Activated naive CD4-positive, alpha-beta T cell treated with anti-CD3 and anti-CD28 coated beads for 36 hours (primary cell): ENCODE measurements around the gene NHEJ1. TPM values are rescaled to one million over a fixed set of nuclear protein-coding genes. Genes with fewer than 3 reads are reported as not detected.

Source experiments
- CTCF ChIA-PET: fragments of 350-600 bp; sonication (Branson Sonifier 250); formaldehyde crosslinking; loops from one replicate; lab custom pipeline; 2021; ENCODE audit warnings: antibody characterized with exemption; lab: Charles Lee
- DNase-seq: peaks from one replicate; pipeline ENCODE4 v3.0.0-alpha.2; 2020
- H3K27ac Mint-ChIP-seq: one replicate; pipeline ENCODE4 v1.8.0; 2021; ENCODE audit warnings: mild to moderate bottlenecking, mixed read lengths
- H3K27me3 Mint-ChIP-seq: one replicate; pipeline ENCODE4 v1.8.0; 2021; ENCODE audit warnings: low read depth, mixed read lengths
- H3K36me3 Mint-ChIP-seq: one replicate; pipeline ENCODE4 v1.8.0; 2021; ENCODE audit warnings: low read depth, mixed read lengths
- H3K4me1 Mint-ChIP-seq: one replicate; pipeline ENCODE4 v1.8.0; 2021; ENCODE audit warnings: low read depth, mixed read lengths
- H3K4me3 Mint-ChIP-seq: one replicate; pipeline ENCODE4 v1.8.0; 2021; ENCODE audit warnings: mild to moderate bottlenecking, moderate library complexity, mixed read lengths
- H3K9me3 Mint-ChIP-seq: one replicate; pipeline ENCODE4 v1.8.0; 2021; ENCODE audit warnings: mixed read lengths
- intact Hi-C: fragments of 100-400 bp; cut with micrococcal nuclease; formaldehyde crosslinking; loops from one replicate; pipeline ENCODE4 v1.15.1; 2023
- total RNA-seq, 2 experiments: library from RNA; stranded (reverse); gene quantifications; one replicate each; pipeline ENCODE4 v1.2.3, GENCODE V29; 2021

NHEJ1 gene
- total RNA-seq, 2 experiments from 2014 or later, result 24.4 to 26.6 TPM

GRCh38 chr2:219094171-219094570 is 66.4 kb downstream of the NHEJ1 start:
- no peak for DNase-seq
- no peaks in the 10 kb centered on the region for H3K9me3 Mint-ChIP-seq
- H3K4me3 Mint-ChIP-seq, result no peak overlapping the region
- H3K4me1 Mint-ChIP-seq, result no peaks in the 10 kb centered on the region
- H3K27ac Mint-ChIP-seq, result no peak overlapping the region
- CTCF ChIA-PET, result interaction anchor here (2.2 to 2.7 kb wide), 2 partner anchors 10 to 36 kb away, joined by 6 to 8 read pairs; no protein-coding TSS in a partner anchor
- peaks cover 2% of the 10 kb centered on the region for H3K36me3 Mint-ChIP-seq
- intact Hi-C loops, result no loop called here
- no peaks in the 10 kb centered on the region for H3K27me3 Mint-ChIP-seq

GRCh38 chr2:219090436-219091299 is 69.9 kb downstream of the NHEJ1 start:
- no peaks in the 10 kb centered on the region for H3K27me3 Mint-ChIP-seq
- H3K27ac Mint-ChIP-seq, result no peak overlapping the region
- CTCF ChIA-PET, result interaction anchor here (0.6 to 1.7 kb wide), 5 partner anchors 13 to 363 kb away, joined by 3 to 7 read pairs (median 4); no protein-coding TSS in a partner anchor
- intact Hi-C loops, result no loop called here
- H3K4me3 Mint-ChIP-seq, result no peak overlapping the region
- peaks cover 3% of the 10 kb centered on the region for H3K36me3 Mint-ChIP-seq
- no peak for DNase-seq
- no peaks in the 10 kb centered on the region for H3K9me3 Mint-ChIP-seq
- peaks cover 8% of the 10 kb centered on the region for H3K4me1 Mint-ChIP-seq

- CTCF ChIA-PET, result interaction anchor here (1.7 kb wide), 1 partner anchor 109 kb away, joined by 5 read pairs; no protein-coding TSS in a partner anchor
- H3K36me3 Mint-ChIP-seq, result peaks cover 3% of the 10 kb centered on the region
These were observed 71.3 kb downstream of the NHEJ1 start for GRCh38 chr2:219089330-219089729.

GRCh38 chr2:219087848-219088247 is 72.8 kb downstream of the NHEJ1 start:
- no peaks in the 10 kb centered on the region for H3K27me3 Mint-ChIP-seq

More at GRCh38 chr2:219089330-219089729, 71.3 kb downstream of the NHEJ1 start:
- no peaks in the 10 kb centered on the region for H3K9me3 Mint-ChIP-seq
- DNase-seq, result no peak
- no peaks in the 10 kb centered on the region for H3K27me3 Mint-ChIP-seq
- peaks cover 8% of the 10 kb centered on the region for H3K4me1 Mint-ChIP-seq
- no peak overlapping the region for H3K27ac Mint-ChIP-seq
- intact Hi-C loops, result no loop called here
- no peak overlapping the region for H3K4me3 Mint-ChIP-seq

GRCh38 chr2:219087361-219087760 is 73.3 kb downstream of the NHEJ1 start:
- H3K27ac Mint-ChIP-seq, result no peak overlapping the region
- CTCF ChIA-PET, result interaction anchor here (1.1 to 2.9 kb wide), 5 partner anchors 14 to 208 kb away, joined by 3 to 13 read pairs (median 5); no protein-coding TSS in a partner anchor
- intact Hi-C loops, result no loop called here

More at GRCh38 chr2:219087848-219088247, 72.8 kb downstream of the NHEJ1 start:
- no peak overlapping the region for H3K27ac Mint-ChIP-seq
- H3K4me1 Mint-ChIP-seq, result peaks cover 8% of the 10 kb centered on the region
- no peaks in the 10 kb centered on the region for H3K9me3 Mint-ChIP-seq
- CTCF ChIA-PET, result interaction anchor here (0.6 to 2.9 kb wide), 10 partner anchors 15 to 316 kb away, joined by 3 to 10 read pairs (median 4); no protein-coding TSS in a partner anchor
- intact Hi-C loops, result no loop called here
- no peak overlapping the region for H3K4me3 Mint-ChIP-seq
- DNase-seq, result no peak
- H3K36me3 Mint-ChIP-seq, result peaks cover 3% of the 10 kb centered on the region

GRCh38 chr2:219086196-219086595 is 74.4 kb downstream of the NHEJ1 start:
- intact Hi-C loops, result no loop called here
- DNase-seq, result no peak
- CTCF ChIA-PET, result interaction anchor here (1.1 to 2.9 kb wide), 5 partner anchors 18 to 209 kb away, joined by 3 to 13 read pairs (median 5); no protein-coding TSS in a partner anchor
- H3K9me3 Mint-ChIP-seq, result no peaks in the 10 kb centered on the region
- no peaks in the 10 kb centered on the region for H3K27me3 Mint-ChIP-seq
- no peak overlapping the region for H3K4me3 Mint-ChIP-seq
- no peak overlapping the region for H3K27ac Mint-ChIP-seq
- peaks cover 8% of the 10 kb centered on the region for H3K4me1 Mint-ChIP-seq
- peaks cover 3% of the 10 kb centered on the region for H3K36me3 Mint-ChIP-seq

More at GRCh38 chr2:219087361-219087760, 73.3 kb downstream of the NHEJ1 start:
- Mint-ChIP-seq H3K27me3 (no peaks in the 10 kb centered on the region), H3K4me1 (peaks cover 8% of the 10 kb centered on the region), H3K9me3 (no peaks in the 10 kb centered on the region), H3K36me3 (peaks cover 3% of the 10 kb centered on the region), H3K4me3 (no peak overlapping the region)
- DNase-seq, result no peak

- H3K4me1 Mint-ChIP-seq, result peaks cover 8% of the 10 kb centered on the region
- no peak for DNase-seq
- peaks cover 1% of the 10 kb centered on the region for H3K36me3 Mint-ChIP-seq
- no peak overlapping the region for H3K27ac Mint-ChIP-seq
- intact Hi-C loops, result no loop called here
- CTCF ChIA-PET, result interaction anchor here (1.1 to 2.8 kb wide), 6 partner anchors 10 to 37 kb away, joined by 3 to 13 read pairs (median 6); no protein-coding TSS in a partner anchor
- no peaks in the 10 kb centered on the region for H3K27me3 Mint-ChIP-seq
- no peak overlapping the region for H3K4me3 Mint-ChIP-seq
- no peaks in the 10 kb centered on the region for H3K9me3 Mint-ChIP-seq
These were observed 75.8 kb downstream of the NHEJ1 start for GRCh38 chr2:219084791-219085190.

- no peak for DNase-seq
- no peak overlapping the region for H3K27ac Mint-ChIP-seq
- intact Hi-C loops, result no loop called here
- H3K27me3 Mint-ChIP-seq, result no peaks in the 10 kb centered on the region
- no peak overlapping the region for H3K4me3 Mint-ChIP-seq
- H3K9me3 Mint-ChIP-seq, result no peaks in the 10 kb centered on the region
- H3K36me3 Mint-ChIP-seq, result no peaks in the 10 kb centered on the region
- peaks cover 6% of the 10 kb centered on the region for H3K4me1 Mint-ChIP-seq
- CTCF ChIA-PET, result interaction anchor here (1.0 to 3.6 kb wide), 6 partner anchors 10 to 37 kb away, joined by 3 to 14 read pairs (median 6); no protein-coding TSS in a partner anchor
These were observed 78.2 kb downstream of the NHEJ1 start for GRCh38 chr2:219082332-219082958.

GRCh38 chr2:219081701-219082331 is 78.8 kb downstream of the NHEJ1 start:
- Mint-ChIP-seq H3K4me3 (no peak overlapping the region), H3K27ac (no peak overlapping the region), H3K9me3 (no peaks in the 10 kb centered on the region), H3K27me3 (no peaks in the 10 kb centered on the region), H3K4me1 (peaks cover 1% of the 10 kb centered on the region), H3K36me3 (peaks cover 5% of the 10 kb centered on the region)
- CTCF ChIA-PET, result interaction anchor here (1.0 to 3.6 kb wide), 5 partner anchors 10 to 38 kb away, joined by 4 to 14 read pairs (median 8); no protein-coding TSS in a partner anchor
- no peak for DNase-seq
- intact Hi-C loops, result no loop called here

GRCh38 chr2:219081096-219081495 is 79.5 kb downstream of the NHEJ1 start:
- H3K4me1 Mint-ChIP-seq, result no peaks in the 10 kb centered on the region
- no peaks in the 10 kb centered on the region for H3K9me3 Mint-ChIP-seq
- H3K36me3 Mint-ChIP-seq, result peaks cover 7% of the 10 kb centered on the region
- no peak for DNase-seq
- CTCF ChIA-PET, result interaction anchor here (0.9 to 3.6 kb wide), 6 partner anchors 9 to 101 kb away, joined by 3 to 14 read pairs (median 4); no protein-coding TSS in a partner anchor
- no peak overlapping the region for H3K27ac Mint-ChIP-seq
- intact Hi-C loops, result no loop called here
- H3K27me3 Mint-ChIP-seq, result no peaks in the 10 kb centered on the region
- H3K4me3 Mint-ChIP-seq, result no peak overlapping the region

GRCh38 chr2:219079417-219079816 is 81.2 kb downstream of the NHEJ1 start:
- H3K27me3 Mint-ChIP-seq, result no peaks in the 10 kb centered on the region
- peaks cover 7% of the 10 kb centered on the region for H3K36me3 Mint-ChIP-seq
- no peak for DNase-seq
- H3K9me3 Mint-ChIP-seq, result no peaks in the 10 kb centered on the region
- intact Hi-C loops, result no loop called here
- no peaks in the 10 kb centered on the region for H3K4me1 Mint-ChIP-seq
- no peak overlapping the region for H3K4me3 Mint-ChIP-seq
- CTCF ChIA-PET, result interaction anchor here (1.0 kb wide), 2 partner anchors 21 to 69 kb away, joined by 3 read pairs; no protein-coding TSS in a partner anchor
- no peak overlapping the region for H3K27ac Mint-ChIP-seq
